Esophagus muscularis mucosa (tissue), 3 donors: ENCODE results near the gene COL4A5.
A peak's percentile ranks its signal among the peaks of the same experiment; 100 is the strongest.

Source experiments
- CTCF ChIP-seq, 3 experiments: fragments of 200-600 bp in 2 of 3; fragments of 450-650 bp in 1 of 3; sonication (generic) in 2 of 3; IDR thresholded peaks; one replicate each; pipeline ENCODE4 v1.5.1; 2017 to 2019; ENCODE audit warnings: antibody characterized with exemption in 3 of 3, mild to moderate bottlenecking in 2 of 3, moderate library complexity in 1 of 3
- POLR2A ChIP-seq: fragments of 450-650 bp; IDR thresholded peaks from one replicate; pipeline ENCODE4 v1.6.1; 2017; ENCODE audit warnings: antibody characterized with exemption, moderate library complexity, mild to moderate bottlenecking, low read depth
- POLR2AphosphoS5 ChIP-seq, 2 donors: sonication (generic); formaldehyde crosslinking; IDR thresholded peaks; one replicate each; pipeline ENCODE4 v1.6.1; 2017; ENCODE audit warnings: antibody characterized with exemption in 2 of 2

- TF ChIP-seq POLR2A: no peak
- TF ChIP-seq CTCF (IDR thresholded peaks at IDR 0.05): no peak
- TF ChIP-seq POLR2AphosphoS5 (IDR thresholded peaks at IDR 0.05): peak in 1 of 2 donors; percentile 25
Observed at GRCh38 chrX:108438110-108438623, 1.5 kb upstream of the COL4A5 start, which contains the start of gene COL4A6.
